Transverse colon (tissue), 4 donors: ENCODE measurements around the gene MBD5. TPM values are rescaled to one million over a fixed set of nuclear protein-coding genes. Genes with fewer than 3 reads are reported as not detected.

Experiments
- DNase-seq: peaks from one replicate; pipeline ENCODE4 v3.0.0-alpha.2; 2019
- H3K27ac ChIP-seq, 4 donors: fragments of 200-600 bp; sonication (generic); 2 replicates each; pipeline ENCODE4 v1.5.1; 2016 to 2018; ENCODE audit warnings: inconsistent platforms in 4 of 4
- H3K27me3 ChIP-seq: fragments of 200-600 bp; sonication (generic); 2 replicates; pipeline ENCODE4 v1.5.1; 2017; ENCODE audit warnings: inconsistent platforms
- H3K36me3 ChIP-seq, 4 donors: fragments of 200-600 bp; sonication (generic); 2 replicates each; pipeline ENCODE4 v1.5.1; 2017 to 2019; ENCODE audit warnings: inconsistent platforms in 4 of 4
- H3K4me1 ChIP-seq, 4 donors: fragments of 200-600 bp; sonication (generic); 2 replicates each; pipeline ENCODE4 v1.5.1; 2017 to 2020; ENCODE audit warnings: inconsistent platforms in 4 of 4
- H3K4me3 ChIP-seq, 4 donors: fragments of 200-600 bp; sonication (generic); 1 replicate in 1 of 4; 2 replicates in 3 of 4; pipeline versions ENCODE4 v1.5.1 to v1.6.1; 2017 to 2019; ENCODE audit warnings: inconsistent platforms in 4 of 4
- H3K9me3 ChIP-seq, 2 donors: fragments of 200-600 bp; sonication (generic); 2 replicates each; pipeline ENCODE4 v1.5.1; 2017 to 2019; ENCODE audit warnings: inconsistent platforms in 2 of 2
- CTCF ChIP-seq, 5 experiments: fragments of 200-600 bp in 3 of 5; fragments of 450-650 bp in 2 of 5; sonication (generic) in 3 of 5; IDR thresholded peaks; 1 replicate in 2 of 5; 2 replicates in 3 of 5; pipeline ENCODE4 v1.5.1; 2016 to 2017; ENCODE audit warnings: antibody characterized with exemption in 5 of 5, inconsistent platforms in 3 of 5, mild to moderate bottlenecking in 2 of 5, moderate library complexity in 1 of 5
- EP300 ChIP-seq: sonication (generic); formaldehyde crosslinking; IDR thresholded peaks from one replicate; pipeline ENCODE4 v1.6.1; 2017; ENCODE audit warnings: antibody characterized with exemption, low read depth
- POLR2A ChIP-seq: fragments of 450-650 bp; IDR thresholded peaks from one replicate; pipeline ENCODE4 v1.6.1; 2016; ENCODE audit warnings: antibody characterized with exemption, mild to moderate bottlenecking, moderate library complexity
- POLR2AphosphoS5 ChIP-seq, 3 donors: sonication (generic); formaldehyde crosslinking; IDR thresholded peaks; one replicate each; pipeline ENCODE4 v1.6.1; 2016; ENCODE audit warnings: antibody characterized with exemption in 3 of 3
- WGBS, 2 donors: methylation state at CpG; one replicate each; pipeline ENCODE4 v1.1.5; 2018; ENCODE audit warnings: low coverage in 1 of 2; 5-methylcytosine and 5-hydroxymethylcytosine counted together
- in situ Hi-C, 4 donors: fragments of 200-750 bp; cut with MboI; loops; one replicate each; pipeline versions ENCODE4 v1.15.0 to v1.15.1; 2017; ENCODE audit warnings: low sequenced_read_pairs in 3 of 4, low pct_ligation_motif_present in 1 of 4, low pct_unique_long_range_greater_than_20kb in 1 of 4
- intact Hi-C: fragments of 100-400 bp; cut with DNase I; formaldehyde crosslinking; loops from one replicate; pipeline ENCODE4 v1.15.1; 2023; ENCODE audit warnings: low total_unique reads
- total RNA-seq, 4 donors: library from RNA; depleted of rRNA; stranded (reverse); fragments of >200 nt; gene quantifications; one replicate each; pipeline ENCODE4 v1.1.0, GENCODE V29; 2016

Gene MBD5
- total RNA-seq, 4 donors from 2014 or later = 29.9 to 67.3 (median 52.6) TPM

GRCh38 chr2:148135705-148136104, 114.8 kb downstream of the MBD5 start:
- TF ChIP-seq CTCF (IDR thresholded peaks at IDR 0.05) (no peak), POLR2A (no peak), POLR2AphosphoS5 (IDR thresholded peaks at IDR 0.05) (no peak), EP300 (no peak)
- intact Hi-C loops (no loop called here), in situ Hi-C loops (no loop called here)
- no peak overlapping the region for H3K27ac ChIP-seq
- no peaks in the 10 kb centered on the region for H3K9me3 ChIP-seq
- H3K4me3 ChIP-seq = no peak overlapping the region
- 90% methylated on average over 3 of the region's 3 CpGs; no CpG with 5 or more reads in 1 of the 2 donors for WGBS, 2 donors
- no peaks in the 10 kb centered on the region for H3K27me3 ChIP-seq
- no peaks in the 10 kb centered on the region for H3K36me3 ChIP-seq
- no peak for DNase-seq
- peaks cover 0 to 9% (median 1%) of the 10 kb centered on the region in 4 donors for H3K4me1 ChIP-seq

GRCh38 chr2:148136441-148136840, 115.5 kb downstream of the MBD5 start:
- H3K4me1 ChIP-seq = peaks cover 0 to 6% (median 0%) of the 10 kb centered on the region in 4 donors
- H3K4me3 ChIP-seq = no peak overlapping the region
- in situ Hi-C loops (no loop called here), intact Hi-C loops (no loop called here)
- H3K36me3 ChIP-seq = no peaks in the 10 kb centered on the region
- no peaks in the 10 kb centered on the region for H3K9me3 ChIP-seq
- WGBS, 2 donors = 78 to 83% methylated on average over 1 of the region's 1 CpG
- DNase-seq = no peak
- no peak overlapping the region for H3K27ac ChIP-seq
- H3K27me3 ChIP-seq = no peaks in the 10 kb centered on the region
- TF ChIP-seq POLR2A = no peak

GRCh38 chr2:148161909-148162435, 141.1 kb downstream of the MBD5 start:
- TF ChIP-seq CTCF (IDR thresholded peaks at IDR 0.05) (no peak), EP300 (no peak), POLR2AphosphoS5 (IDR thresholded peaks at IDR 0.05) (no peak), POLR2A (no peak)
- no peak for DNase-seq
- Histone ChIP-seq H3K9me3 (no peaks in the 10 kb centered on the region), H3K4me3 (no peak overlapping the region), H3K27me3 (no peaks in the 10 kb centered on the region), H3K36me3 (no peaks in the 10 kb centered on the region), H3K4me1 (peaks cover 0 to 6% (median 0%) of the 10 kb centered on the region in 4 donors), H3K27ac (no peak overlapping the region)
- intact Hi-C loops (no loop called here), in situ Hi-C loops (no loop called here)
- WGBS, 2 donors = 87 to 93% methylated on average over 2 of the region's 2 CpGs

GRCh38 chr2:148162871-148163270, 142.0 kb downstream of the MBD5 start:
- DNase-seq = no peak
- Histone ChIP-seq H3K27me3 (no peaks in the 10 kb centered on the region), H3K27ac (no peak overlapping the region), H3K36me3 (no peaks in the 10 kb centered on the region), H3K4me3 (no peak overlapping the region), H3K9me3 (no peaks in the 10 kb centered on the region), H3K4me1 (peaks cover 0 to 6% (median 0%) of the 10 kb centered on the region in 4 donors)
- no peak for TF ChIP-seq CTCF (IDR thresholded peaks at IDR 0.05)
- TF ChIP-seq POLR2A = no peak
- TF ChIP-seq POLR2AphosphoS5 (IDR thresholded peaks at IDR 0.05) = no peak
- no peak for TF ChIP-seq EP300
- intact Hi-C loops = no loop called here
- in situ Hi-C loops = no loop called here

GRCh38 chr2:148165975-148166374, 145.1 kb downstream of the MBD5 start:
- Histone ChIP-seq H3K4me1 (peaks cover 0 to 6% (median 0%) of the 10 kb centered on the region in 4 donors), H3K9me3 (no peaks in the 10 kb centered on the region), H3K4me3 (no peak overlapping the region), H3K36me3 (no peaks in the 10 kb centered on the region), H3K27me3 (no peaks in the 10 kb centered on the region), H3K27ac (no peak overlapping the region)
- 73 to 82% methylated on average over 1 of the region's 1 CpG for WGBS, 2 donors
- TF ChIP-seq POLR2AphosphoS5 (IDR thresholded peaks at IDR 0.05) = no peak
- TF ChIP-seq CTCF (IDR thresholded peaks at IDR 0.05) = no peak
- no peak for TF ChIP-seq POLR2A
- no peak for TF ChIP-seq EP300
- DNase-seq = no peak
- intact Hi-C loops (no loop called here), in situ Hi-C loops (no loop called here)
